GM21447 (cell line): ENCODE measurements around the gene MRPL1.
"Not testable (repeated sequence)": the region's sequence is repeated elsewhere in the genome, so short reads cannot be mapped to it uniquely, and the experiment has no call there.

Experiments used
- ATAC-seq: cut with Tn5 transposase; IDR thresholded peaks from one replicate; pipeline ENCODE4 v1.9.1; 2021; ENCODE audit not compliant: unreplicated experiment

Gene MRPL1

GRCh38 chr4:77963004-77963403 lies 100.4 kb downstream of the MRPL1 start:
- no peak for ATAC-seq

- not testable (repeated sequence) for ATAC-seq
Observed at GRCh38 chr4:77973657-77974056, 111.0 kb downstream of the MRPL1 start.

- ATAC-seq = not testable (repeated sequence)
Observed at GRCh38 chr4:77982900-77983540, 120.4 kb downstream of the MRPL1 start.

- not testable (repeated sequence) for ATAC-seq
Observed at GRCh38 chr4:77983612-77984311, 121.1 kb downstream of the MRPL1 start.

- no peak for ATAC-seq
Observed at GRCh38 chr4:77989968-77990367, 127.3 kb downstream of the MRPL1 start.

GRCh38 chr4:77990456-77990855 lies 127.8 kb downstream of the MRPL1 start:
- no peak for ATAC-seq

- ATAC-seq = no peak
Observed at GRCh38 chr4:77990904-77991358, 128.3 kb downstream of the MRPL1 start.

- no peak for ATAC-seq
Observed at GRCh38 chr4:77992581-77992980, 130.0 kb downstream of the MRPL1 start.

GRCh38 chr4:77994194-77994721 lies 131.6 kb downstream of the MRPL1 start:
- no peak for ATAC-seq

- ATAC-seq = no peak
Observed at GRCh38 chr4:77996076-77996475, 133.4 kb downstream of the MRPL1 start.

GRCh38 chr4:78001531-78001930 lies 138.9 kb downstream of the MRPL1 start:
- ATAC-seq = no peak

GRCh38 chr4:78002260-78002659 lies 139.6 kb downstream of the MRPL1 start:
- no peak for ATAC-seq
